Activated CD8-positive, alpha-beta T cell treated with anti-CD3 and anti-CD28 coated beads for 36 hours (primary cell): ENCODE measurements around the gene CUTA. TPM values are rescaled to one million over a fixed set of nuclear protein-coding genes. Genes with fewer than 3 reads are reported as not detected.
A peak's percentile ranks its signal among the peaks of the same experiment; 100 is the strongest.

Source experiments
- ATAC-seq: fragments of 200-7000 bp; cut with Tn5 transposase; one replicate; pipeline ENCODE4 v1.10.0; 2021; ENCODE audit warnings: mild to moderate bottlenecking, moderate library complexity
- CTCF ChIA-PET: fragments of 350-600 bp; sonication (Branson Sonifier 250); formaldehyde crosslinking; loops from one replicate; lab custom pipeline; 2021; ENCODE audit warnings: antibody characterized with exemption; lab: Charles Lee
- POLR2A ChIA-PET: fragments of 350-600 bp; sonication (Branson Sonifier 250); formaldehyde crosslinking; loops from one replicate; lab custom pipeline; 2021; ENCODE audit warnings: antibody characterized with exemption; lab: Charles Lee
- DNase-seq: peaks from one replicate; pipeline ENCODE4 v3.0.0-alpha.2; 2020
- H3K27ac Mint-ChIP-seq: one replicate; pipeline ENCODE4 v1.8.0; 2021; ENCODE audit warnings: mild to moderate bottlenecking, mixed read lengths
- H3K27me3 Mint-ChIP-seq: one replicate; pipeline ENCODE4 v1.8.0; 2021; ENCODE audit warnings: mixed read lengths
- H3K36me3 Mint-ChIP-seq: one replicate; pipeline ENCODE4 v1.8.0; 2021; ENCODE audit warnings: low read depth, mixed read lengths
- H3K4me1 Mint-ChIP-seq: one replicate; pipeline ENCODE4 v1.8.0; 2021; ENCODE audit warnings: low read depth, mixed read lengths
- H3K4me3 Mint-ChIP-seq: one replicate; pipeline ENCODE4 v1.8.0; 2021; ENCODE audit warnings: mild to moderate bottlenecking, moderate library complexity, mixed read lengths
- H3K9me3 Mint-ChIP-seq: one replicate; pipeline ENCODE4 v1.8.0; 2021; ENCODE audit warnings: mixed read lengths
- CTCF ChIP-seq: fragments of 200-600 bp; IDR thresholded peaks from one replicate; pipeline ENCODE4 v1.8.0; 2022; ENCODE audit warnings: antibody characterized with exemption, mild to moderate bottlenecking
- intact Hi-C: fragments of 100-400 bp; cut with micrococcal nuclease; formaldehyde crosslinking; loops from one replicate; pipeline ENCODE4 v1.10.0; 2022
- total RNA-seq, 2 experiments: library from RNA; stranded (reverse); gene quantifications; one replicate each; pipeline ENCODE4 v1.2.3, GENCODE V29; 2021

The CUTA gene
- total RNA-seq, 2 experiments from 2014 or later, result 155 to 160 TPM

- DNase-seq (no peak), ATAC-seq (no peak)
- ChIA-PET POLR2A (interaction anchor here (1.0 to 3.4 kb wide), 4 partner anchors 8 to 13 kb away, joined by 4 to 14 read pairs (median 6); partner anchors contain the start of gene ZBTB9), CTCF (no interaction called here)
- Mint-ChIP-seq H3K27me3 (no peaks in the 10 kb centered on the region), H3K9me3 (no peaks in the 10 kb centered on the region), H3K4me1 (peaks cover 7% of the 10 kb centered on the region), H3K27ac (no peak overlapping the region), H3K36me3 (peaks cover 37% of the 10 kb centered on the region), H3K4me3 (no peak overlapping the region)
- intact Hi-C loops, result no loop called here
- TF ChIP-seq CTCF, result no peak
Measured at GRCh38 chr6:33441457-33441856, 23.6 kb upstream of the CUTA start.

- H3K36me3 Mint-ChIP-seq, result peaks cover 38% of the 10 kb centered on the region
- H3K9me3 Mint-ChIP-seq, result no peaks in the 10 kb centered on the region
- H3K4me3 Mint-ChIP-seq, result no peak overlapping the region
- peaks cover 7% of the 10 kb centered on the region for H3K4me1 Mint-ChIP-seq
- POLR2A ChIA-PET, result interaction anchor here (2.3 to 3.4 kb wide), 2 partner anchors 9 to 14 kb away, joined by 7 to 14 read pairs; partner anchors contain the start of gene ZBTB9
- CTCF ChIA-PET, result no interaction called here
- DNase-seq, result no peak
- H3K27ac Mint-ChIP-seq, result no peak overlapping the region
- H3K27me3 Mint-ChIP-seq, result no peaks in the 10 kb centered on the region
- no peak for ATAC-seq
- intact Hi-C loops, result no loop called here
- TF ChIP-seq CTCF, result no peak
Measured at GRCh38 chr6:33440649-33441309, 22.9 kb upstream of the CUTA start.

GRCh38 chr6:33439956-33440648 lies 22.2 kb upstream of the CUTA start:
- Mint-ChIP-seq H3K4me3 (no peak overlapping the region), H3K9me3 (no peaks in the 10 kb centered on the region), H3K36me3 (peaks cover 45% of the 10 kb centered on the region), H3K27ac (peak overlapping the region; percentile 64), H3K27me3 (no peaks in the 10 kb centered on the region), H3K4me1 (peaks cover 7% of the 10 kb centered on the region)
- ATAC-seq (no peak), DNase-seq (no peak)
- no peak for TF ChIP-seq CTCF
- CTCF ChIA-PET, result no interaction called here
- POLR2A ChIA-PET, result interaction anchor here (1.2 to 3.4 kb wide), 3 partner anchors 10 to 14 kb away, joined by 3 to 14 read pairs (median 7); partner anchors contain the start of gene ZBTB9
- intact Hi-C loops, result no loop called here

GRCh38 chr6:33438978-33439594 lies 21.2 kb upstream of the CUTA start:
- Mint-ChIP-seq H3K4me3 (no peak overlapping the region), H3K9me3 (no peaks in the 10 kb centered on the region), H3K36me3 (peaks cover 38% of the 10 kb centered on the region), H3K4me1 (peaks cover 8% of the 10 kb centered on the region), H3K27ac (peak overlapping the region; percentile 62), H3K27me3 (no peaks in the 10 kb centered on the region)
- ATAC-seq (no peak), DNase-seq (no peak)
- CTCF ChIA-PET, result no interaction called here
- TF ChIP-seq CTCF, result no peak
- intact Hi-C loops, result no loop called here
- POLR2A ChIA-PET, result interaction anchor here (1.2 to 3.4 kb wide), 3 partner anchors 10 to 15 kb away, joined by 3 to 14 read pairs (median 3); partner anchors contain the start of gene ZBTB9
